KMS-11 (cell line): ENCODE measurements around the gene USP10.

Experiments
- H2AFZ ChIP-seq: fragments of 200-600 bp; sonication (generic); 2 replicates; pipeline ENCODE4 v1.6.1; 2016; ENCODE audit warnings: antibody characterized with exemption, mixed run types, low read depth
- H3K27ac ChIP-seq: fragments of 200-600 bp; sonication (generic); 2 replicates; pipeline ENCODE4 v1.6.1; 2016; ENCODE audit warnings: mild to moderate bottlenecking, mixed run types
- H3K27me3 ChIP-seq: fragments of 200-600 bp; sonication (generic); 2 replicates; pipeline ENCODE4 v1.6.1; 2017; ENCODE audit warnings: mild to moderate bottlenecking, low read depth, mixed run types, moderate library complexity; ENCODE audit not compliant: insufficient read depth
- H3K36me3 ChIP-seq: fragments of 200-600 bp; sonication (generic); 2 replicates; pipeline ENCODE4 v1.6.1; 2017; ENCODE audit warnings: mild to moderate bottlenecking, mixed run types; ENCODE audit not compliant: insufficient read depth
- H3K4me1 ChIP-seq: fragments of 200-600 bp; sonication (generic); 2 replicates; pipeline ENCODE4 v1.6.1; 2016; ENCODE audit warnings: mild to moderate bottlenecking, low read depth, mixed run types; ENCODE audit not compliant: poor library complexity, severe bottlenecking
- H3K4me2 ChIP-seq: fragments of 200-600 bp; sonication (generic); 2 replicates; pipeline ENCODE4 v1.7.0; 2016; ENCODE audit warnings: mild to moderate bottlenecking, mixed run types
- H3K4me3 ChIP-seq: fragments of 200-600 bp; sonication (generic); IDR thresholded peaks from 2 replicates; pipeline ENCODE4 v1.6.1; 2017; ENCODE audit warnings: low read depth, low read length, mixed read lengths; ENCODE audit not compliant: insufficient read depth
- H3K79me2 ChIP-seq: fragments of 200-600 bp; sonication (generic); 2 replicates; pipeline ENCODE4 v1.6.1; 2016; ENCODE audit warnings: low read depth, mixed run types; ENCODE audit not compliant: insufficient read depth
- H3K9ac ChIP-seq: fragments of 200-600 bp; sonication (generic); 2 replicates; pipeline ENCODE4 v1.6.1; 2016; ENCODE audit warnings: mild to moderate bottlenecking, mixed run types
- H4K20me1 ChIP-seq: fragments of 200-600 bp; sonication (generic); 2 replicates; pipeline ENCODE4 v1.6.1; 2016; ENCODE audit warnings: mild to moderate bottlenecking, mixed run types; ENCODE audit not compliant: insufficient read depth
- TF ChIP-seq, protein P1 (sequence below): fragments of 200-600 bp; sonication (generic); conservative IDR thresholded peaks from 2 replicates; pipeline ENCODE4 v1.6.1; 2017; ENCODE audit warnings: low read depth, mild to moderate bottlenecking, antibody characterized with exemption, low read length, moderate library complexity, mixed read lengths

Gene USP10

DNA sequence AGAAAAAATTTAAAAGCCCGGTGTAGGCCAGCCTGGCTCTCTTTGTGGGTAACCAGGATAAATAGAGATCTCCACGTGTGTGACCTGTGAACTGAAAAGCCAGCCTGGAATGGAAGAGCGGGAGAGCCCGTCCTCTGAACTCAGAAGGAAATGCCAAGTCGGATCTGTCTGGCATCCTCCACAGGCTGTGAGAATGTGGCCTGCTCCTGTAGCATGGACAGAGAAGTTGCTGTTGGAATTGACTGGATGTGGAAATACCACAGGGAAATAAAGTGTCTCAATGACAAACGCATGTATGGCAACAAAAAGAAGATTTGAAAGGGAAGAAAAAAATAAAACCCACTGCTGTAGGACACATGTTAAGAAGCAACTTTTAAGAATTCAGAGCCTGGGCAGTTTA lies 44.8 kb upstream of the USP10 start:
- Histone ChIP-seq H2AFZ (no peak overlapping the region), H3K27me3 (no peaks in the 10 kb centered on the region), H3K4me3 (no peak overlapping the region), H4K20me1 (no peaks in the 10 kb centered on the region), H3K27ac (no peak overlapping the region), H3K9ac (no peak overlapping the region), H3K79me2 (no peaks in the 10 kb centered on the region), H3K4me1 (no peaks in the 10 kb centered on the region), H3K36me3 (no peaks in the 10 kb centered on the region), H3K4me2 (no peak overlapping the region)
- TF ChIP-seq, protein P1, sequence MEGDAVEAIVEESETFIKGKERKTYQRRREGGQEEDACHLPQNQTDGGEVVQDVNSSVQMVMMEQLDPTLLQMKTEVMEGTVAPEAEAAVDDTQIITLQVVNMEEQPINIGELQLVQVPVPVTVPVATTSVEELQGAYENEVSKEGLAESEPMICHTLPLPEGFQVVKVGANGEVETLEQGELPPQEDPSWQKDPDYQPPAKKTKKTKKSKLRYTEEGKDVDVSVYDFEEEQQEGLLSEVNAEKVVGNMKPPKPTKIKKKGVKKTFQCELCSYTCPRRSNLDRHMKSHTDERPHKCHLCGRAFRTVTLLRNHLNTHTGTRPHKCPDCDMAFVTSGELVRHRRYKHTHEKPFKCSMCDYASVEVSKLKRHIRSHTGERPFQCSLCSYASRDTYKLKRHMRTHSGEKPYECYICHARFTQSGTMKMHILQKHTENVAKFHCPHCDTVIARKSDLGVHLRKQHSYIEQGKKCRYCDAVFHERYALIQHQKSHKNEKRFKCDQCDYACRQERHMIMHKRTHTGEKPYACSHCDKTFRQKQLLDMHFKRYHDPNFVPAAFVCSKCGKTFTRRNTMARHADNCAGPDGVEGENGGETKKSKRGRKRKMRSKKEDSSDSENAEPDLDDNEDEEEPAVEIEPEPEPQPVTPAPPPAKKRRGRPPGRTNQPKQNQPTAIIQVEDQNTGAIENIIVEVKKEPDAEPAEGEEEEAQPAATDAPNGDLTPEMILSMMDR, result no peak

GRCh38 chr16:84656649-84657048 lies 43.2 kb upstream of the USP10 start:
- H3K79me2 ChIP-seq, result no peaks in the 10 kb centered on the region
- H2AFZ ChIP-seq, result no peak overlapping the region
- H3K27ac ChIP-seq, result no peak overlapping the region
- no peaks in the 10 kb centered on the region for H3K27me3 ChIP-seq
- H3K4me1 ChIP-seq, result no peaks in the 10 kb centered on the region
- TF ChIP-seq, protein P1, result no peak
- no peak overlapping the region for H3K4me2 ChIP-seq
- H3K4me3 ChIP-seq, result no peak overlapping the region
- H3K9ac ChIP-seq, result no peak overlapping the region
- H3K36me3 ChIP-seq, result no peaks in the 10 kb centered on the region
- H4K20me1 ChIP-seq, result no peaks in the 10 kb centered on the region

- Histone ChIP-seq H4K20me1 (no peaks in the 10 kb centered on the region), H3K9ac (no peak overlapping the region), H3K4me2 (no peak overlapping the region), H3K4me3 (no peak overlapping the region), H2AFZ (no peak overlapping the region), H3K4me1 (no peaks in the 10 kb centered on the region), H3K36me3 (no peaks in the 10 kb centered on the region), H3K27me3 (no peaks in the 10 kb centered on the region), H3K27ac (no peak overlapping the region), H3K79me2 (no peaks in the 10 kb centered on the region)
- TF ChIP-seq, protein P1, result no peak
These were observed 42.5 kb upstream of the USP10 start for GRCh38 chr16:84657229-84657837.

- H3K79me2 ChIP-seq, result no peaks in the 10 kb centered on the region
- TF ChIP-seq, protein P1, result no peak
- H3K36me3 ChIP-seq, result no peaks in the 10 kb centered on the region; the same call in 1 of the 2 replicates
These were observed 41.1 kb upstream of the USP10 start for GRCh38 chr16:84658690-84659089.

More at GRCh38 chr16:84658690-84659089, 41.1 kb upstream of the USP10 start:
- H4K20me1 ChIP-seq, result no peaks in the 10 kb centered on the region
- H3K4me1 ChIP-seq, result no peaks in the 10 kb centered on the region
- H3K4me3 ChIP-seq, result no peak overlapping the region
- no peak overlapping the region for H3K9ac ChIP-seq
- H2AFZ ChIP-seq, result no peak overlapping the region
- H3K27me3 ChIP-seq, result no peaks in the 10 kb centered on the region
- H3K4me2 ChIP-seq, result no peak overlapping the region
- H3K27ac ChIP-seq, result no peak overlapping the region
